Jurkat, Clone E6-1 (cell line): ENCODE data around the gene TRPC4. TPM values are rescaled to one million over a fixed set of nuclear protein-coding genes. Genes with fewer than 3 reads are reported as not detected.

Source experiments
- DNase-seq: peaks from one replicate; pipeline ENCODE4 v3.0.0-alpha.2; 2011; ENCODE audit warnings: low read depth, low spot score
- H3K4me3 ChIP-seq: 2 replicates; pipeline ENCODE4 v1.5.1; 2011; ENCODE audit warnings: mild to moderate bottlenecking, low read length, control low read depth, moderate library complexity
- polyA plus RNA-seq: library from polyadenylated mRNA; unstranded; fragments of >200 nt; gene quantifications from one replicate; pipeline ENCODE4 v1.2.1, GENCODE V29; 2012; ENCODE audit warnings: missing spikeins; ENCODE audit not compliant: insufficient read length, insufficient read depth

The TRPC4 gene
- not detected for polyA plus RNA-seq

- DNase-seq = no peak
- H3K4me3 ChIP-seq = no peak within 1 kb of the TSS
Measured at GRCh38 chr13:37869756-37870488, at the start of gene TRPC4. TSS of gene TRPC4 (minus strand) at chr13:37869772. CDS start at chr13:37783333, 86,439 bp downstream.

DNA sequence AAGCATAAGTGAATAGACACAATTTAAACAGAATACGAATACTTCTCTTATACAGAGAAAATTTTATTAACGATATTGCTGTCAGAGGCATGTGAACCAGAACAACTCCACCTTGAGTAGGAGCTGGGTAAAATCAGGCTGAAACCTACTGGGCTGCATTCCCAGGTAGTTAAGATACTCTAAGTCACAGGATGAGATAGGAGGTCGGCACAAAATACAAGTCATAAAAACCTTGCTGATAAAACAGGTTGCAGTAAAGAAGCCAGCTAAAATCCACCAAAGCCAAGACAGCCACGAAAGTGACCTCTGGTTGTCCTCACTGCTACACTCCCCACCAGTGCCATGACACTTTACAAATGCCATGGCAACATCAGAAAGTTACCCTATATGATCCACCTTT, 49.2 kb upstream of the TRPC4 start:
- DNase-seq = no peak
- no peak overlapping the region for H3K4me3 ChIP-seq

GRCh38 chr13:37918116-37918714, 48.6 kb upstream of the TRPC4 start:
- DNase-seq = no peak
- H3K4me3 ChIP-seq = no peak overlapping the region

DNA sequence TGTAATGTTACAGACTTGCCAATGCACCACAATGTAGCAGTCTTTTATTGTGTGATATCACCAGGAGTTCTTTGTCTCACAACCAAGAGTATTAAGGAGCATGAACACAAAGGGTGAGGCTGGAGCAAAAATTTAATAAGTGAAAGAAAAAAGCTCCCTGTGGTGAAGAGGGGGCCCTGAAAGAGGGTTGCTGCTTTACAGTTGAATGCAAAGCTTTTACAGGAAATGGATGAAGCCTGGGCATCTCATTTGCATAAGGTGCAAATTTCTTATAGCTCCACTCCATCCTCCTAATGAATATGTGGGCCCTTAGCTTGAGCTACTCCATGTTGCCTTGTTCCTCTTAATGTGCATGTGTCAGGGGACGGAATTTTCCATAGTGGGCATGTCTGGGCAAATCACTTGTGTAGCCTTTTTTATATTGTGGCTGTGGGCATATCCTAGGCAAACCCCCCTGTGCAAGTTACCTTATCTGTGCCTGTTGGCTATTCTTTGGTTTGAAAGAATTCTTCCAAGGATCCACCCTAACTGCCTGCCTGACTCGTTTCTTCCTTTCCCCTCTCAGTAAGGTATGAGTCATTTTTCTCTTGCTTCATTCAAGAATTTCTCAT, 45.3 kb upstream of the TRPC4 start:
- no peak for DNase-seq
- H3K4me3 ChIP-seq = no peak overlapping the region

GRCh38 chr13:37910790-37911189, 41.2 kb upstream of the TRPC4 start:
- DNase-seq = no peak
- no peak overlapping the region for H3K4me3 ChIP-seq

- DNase-seq = no peak
- H3K4me3 ChIP-seq = no peak overlapping the region
Measured at GRCh38 chr13:37906880-37907279, 37.3 kb upstream of the TRPC4 start.

- H3K4me3 ChIP-seq = no peak overlapping the region
- DNase-seq = no peak
Measured at GRCh38 chr13:37905736-37906135, 36.2 kb upstream of the TRPC4 start.

DNA sequence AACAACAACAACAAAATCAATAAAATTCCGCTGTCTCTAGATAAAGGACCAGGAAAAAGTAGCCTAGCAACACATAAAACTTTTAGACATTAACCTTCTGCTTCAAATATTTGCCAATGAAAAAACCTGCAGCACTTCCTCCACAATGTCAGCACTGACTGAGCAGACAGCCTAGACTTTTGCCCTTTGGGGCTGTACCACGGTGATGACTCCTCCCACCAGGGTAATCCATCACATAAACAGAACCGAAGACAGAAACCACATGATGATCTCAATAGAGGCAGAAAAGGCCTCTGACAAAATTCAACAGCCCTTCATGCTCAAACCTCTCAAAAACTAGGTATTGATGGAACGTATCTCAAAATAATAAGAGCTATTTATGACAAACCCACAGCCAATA, 30.2 kb upstream of the TRPC4 start:
- DNase-seq = no peak
- no peak overlapping the region for H3K4me3 ChIP-seq

- no peak for DNase-seq
- H3K4me3 ChIP-seq = no peak overlapping the region
Measured at GRCh38 chr13:37893321-37893720, 23.7 kb upstream of the TRPC4 start.

- DNase-seq = no peak
- H3K4me3 ChIP-seq = no peak overlapping the region
Measured at GRCh38 chr13:37889820-37890219, 20.2 kb upstream of the TRPC4 start.

GRCh38 chr13:37889102-37889501, 19.5 kb upstream of the TRPC4 start:
- no peak overlapping the region for H3K4me3 ChIP-seq
- DNase-seq = no peak

DNA sequence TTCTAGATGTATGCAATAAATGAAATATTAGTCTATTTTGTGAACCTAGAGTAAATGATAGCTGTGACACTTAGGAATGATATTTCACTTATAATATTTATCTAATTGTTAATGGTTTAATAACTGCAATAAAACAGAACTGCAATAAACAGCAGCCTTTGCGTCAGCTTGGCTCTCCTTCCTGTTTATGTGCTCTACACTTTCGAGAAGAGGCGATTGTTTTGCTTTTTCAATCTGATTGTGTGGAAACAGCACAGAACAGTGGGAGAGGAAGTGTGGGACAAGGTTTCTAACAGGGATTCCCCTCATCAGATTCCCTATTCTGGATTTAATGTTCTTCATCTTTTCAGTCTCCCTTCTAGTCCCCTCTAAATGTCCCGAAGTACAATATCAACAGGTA, 17.3 kb upstream of the TRPC4 start:
- DNase-seq = no peak
- no peak overlapping the region for H3K4me3 ChIP-seq

DNA sequence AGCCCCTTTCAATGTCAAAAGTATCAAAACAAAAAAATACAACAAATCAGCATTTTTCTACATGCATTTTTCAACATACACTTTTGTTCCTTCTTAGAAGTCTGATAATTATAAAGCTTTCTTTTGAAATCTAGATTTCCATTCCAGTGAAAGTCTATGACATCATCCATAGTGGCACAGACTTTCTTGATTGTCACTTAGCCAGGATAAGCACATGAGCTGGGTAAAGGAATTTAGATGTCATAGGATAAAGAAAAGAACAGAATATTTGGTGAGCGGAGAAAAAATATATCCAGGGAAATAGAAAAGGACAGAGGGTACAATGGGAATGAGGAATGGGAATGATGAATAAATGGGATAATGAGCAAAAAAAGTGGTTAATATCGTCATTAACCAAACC, 15.1 kb upstream of the TRPC4 start:
- no peak for DNase-seq
- H3K4me3 ChIP-seq = no peak overlapping the region

- no peak overlapping the region for H3K4me3 ChIP-seq
- no peak for DNase-seq
Measured at GRCh38 chr13:37884026-37884425, 14.5 kb upstream of the TRPC4 start.

DNA sequence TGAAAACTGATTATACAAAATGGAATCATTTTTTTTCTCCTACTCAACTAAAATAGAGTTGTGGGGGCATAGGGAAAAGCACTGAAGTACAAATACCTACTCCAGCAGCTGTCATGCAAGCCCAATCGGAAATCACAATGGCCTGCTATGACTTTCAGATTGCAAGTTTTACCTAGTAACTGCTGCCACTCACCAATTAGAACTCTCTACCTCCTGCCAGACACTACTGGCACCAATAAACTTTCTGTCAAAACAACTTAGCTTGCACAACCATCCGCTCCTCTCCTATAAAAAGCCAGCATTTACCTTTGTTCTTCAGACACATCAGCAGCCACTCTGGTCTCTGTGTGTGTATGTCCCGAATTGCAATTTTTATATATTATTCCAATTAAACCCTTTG, 9.3 kb upstream of the TRPC4 start:
- DNase-seq = no peak
- H3K4me3 ChIP-seq = no peak overlapping the region

DNA sequence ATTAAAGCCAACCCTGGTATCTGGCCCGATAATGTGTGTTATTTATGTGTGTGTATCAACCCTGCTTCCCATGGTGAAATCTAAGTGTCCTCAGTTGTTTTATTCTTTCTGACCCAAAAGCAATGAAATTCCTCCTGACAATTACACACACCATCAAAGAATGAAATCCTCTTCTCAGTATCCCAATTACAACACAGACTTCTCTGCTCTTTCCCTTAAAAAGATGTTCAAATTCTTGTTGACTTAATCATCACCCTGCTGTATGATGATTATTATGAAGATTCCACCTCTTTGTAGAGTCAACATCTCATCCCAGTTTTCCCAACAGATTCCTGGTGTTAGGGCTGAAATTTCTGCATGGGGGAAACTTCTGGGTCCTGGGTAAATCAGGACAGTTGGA, 8.9 kb upstream of the TRPC4 start:
- DNase-seq = no peak
- no peak overlapping the region for H3K4me3 ChIP-seq

GRCh38 chr13:37870895-37871550, 1.5 kb upstream of the TRPC4 start:
- DNase-seq = no peak
- no peak overlapping the region for H3K4me3 ChIP-seq

GRCh38 chr13:37870489-37870845, 895 bp upstream of the TRPC4 start:
- DNase-seq = no peak

DNA sequence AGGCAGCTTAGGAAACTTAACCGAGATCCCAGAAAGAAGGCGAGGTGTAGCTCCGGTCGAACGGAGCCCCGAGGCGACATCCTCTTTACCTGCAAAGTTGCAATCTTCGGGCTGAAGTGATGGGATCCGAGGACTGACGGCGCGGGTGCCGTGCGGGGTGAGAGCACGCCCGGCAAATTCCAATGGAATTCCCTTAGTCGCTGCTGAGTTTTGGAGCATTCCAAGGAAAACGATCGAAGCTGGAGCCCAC, 141 bp downstream of the TRPC4 start:
- H3K4me3 ChIP-seq = no peak overlapping the region
- DNase-seq = no peak

More at GRCh38 chr13:37870489-37870845, 895 bp upstream of the TRPC4 start:
- H3K4me3 ChIP-seq = no peak overlapping the region

DNA sequence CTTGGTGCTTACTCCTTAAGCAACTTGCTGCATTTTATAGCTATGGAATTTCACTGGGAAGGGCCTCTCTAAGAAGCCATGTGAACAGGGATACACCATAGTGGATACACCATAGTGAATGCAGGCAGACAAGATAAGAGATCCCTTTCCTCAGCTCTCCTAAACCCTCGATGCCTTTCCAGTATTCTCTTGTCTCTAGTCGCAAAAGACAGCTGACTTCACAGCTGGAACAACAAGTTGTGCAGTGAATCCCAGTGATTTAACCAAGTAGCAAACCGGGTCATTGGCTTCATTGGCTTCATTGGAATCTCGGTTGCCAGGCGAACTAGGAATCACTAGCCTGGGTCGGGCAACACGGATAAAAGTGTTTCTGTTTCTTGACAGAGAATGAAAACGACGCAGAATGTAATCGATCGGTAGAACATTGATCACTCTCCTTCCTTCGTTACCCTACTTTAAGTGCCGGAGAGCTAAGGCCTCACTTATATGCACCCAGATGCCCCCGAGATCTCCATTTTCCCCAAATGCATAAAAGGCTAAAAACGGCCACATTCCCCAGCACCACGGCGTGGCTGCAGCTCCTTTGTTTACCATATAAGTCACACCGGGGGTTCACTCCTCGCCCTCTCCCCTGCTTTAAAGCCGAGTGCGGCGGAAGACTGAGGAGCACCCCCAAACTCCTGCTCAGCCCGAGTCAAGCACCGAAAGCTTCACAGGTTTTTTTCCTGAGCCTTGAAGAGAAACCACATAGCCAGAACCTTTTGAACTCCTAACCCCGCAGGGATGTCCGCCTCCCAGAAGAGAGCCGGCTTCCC, 674 bp downstream of the TRPC4 start:
- DNase-seq = no peak
- H3K4me3 ChIP-seq = no peak overlapping the region
